Hippocampal formation (tissue), 2 donors: Measurements from ENCODE around the gene GALNT18.

Experiments
- DNase-seq, 2 donors: peaks; one replicate each; lab custom pipeline; 2025; lab: John Stamatoyannopoulos, UW

Gene GALNT18

DNA sequence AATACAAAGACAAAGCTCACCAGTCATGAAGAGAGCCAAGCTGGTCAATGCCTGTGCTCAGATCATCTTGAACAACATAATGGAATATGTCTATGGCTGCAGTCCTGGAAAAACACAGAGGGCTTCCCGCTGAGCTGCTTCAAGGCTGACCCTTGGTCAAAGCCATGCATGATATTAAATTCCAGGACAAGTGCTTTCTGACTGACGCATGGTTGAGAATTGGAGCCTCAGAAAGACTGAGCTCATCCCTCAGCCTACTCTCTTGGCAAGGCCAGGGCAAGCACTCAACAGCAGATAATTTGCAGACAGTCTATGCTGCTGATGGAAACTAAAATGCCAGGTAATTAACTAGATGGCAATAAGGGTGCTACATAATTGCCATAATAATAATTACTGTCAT, 89.2 kb downstream of the GALNT18 start:
- no peak for DNase-seq

DNA sequence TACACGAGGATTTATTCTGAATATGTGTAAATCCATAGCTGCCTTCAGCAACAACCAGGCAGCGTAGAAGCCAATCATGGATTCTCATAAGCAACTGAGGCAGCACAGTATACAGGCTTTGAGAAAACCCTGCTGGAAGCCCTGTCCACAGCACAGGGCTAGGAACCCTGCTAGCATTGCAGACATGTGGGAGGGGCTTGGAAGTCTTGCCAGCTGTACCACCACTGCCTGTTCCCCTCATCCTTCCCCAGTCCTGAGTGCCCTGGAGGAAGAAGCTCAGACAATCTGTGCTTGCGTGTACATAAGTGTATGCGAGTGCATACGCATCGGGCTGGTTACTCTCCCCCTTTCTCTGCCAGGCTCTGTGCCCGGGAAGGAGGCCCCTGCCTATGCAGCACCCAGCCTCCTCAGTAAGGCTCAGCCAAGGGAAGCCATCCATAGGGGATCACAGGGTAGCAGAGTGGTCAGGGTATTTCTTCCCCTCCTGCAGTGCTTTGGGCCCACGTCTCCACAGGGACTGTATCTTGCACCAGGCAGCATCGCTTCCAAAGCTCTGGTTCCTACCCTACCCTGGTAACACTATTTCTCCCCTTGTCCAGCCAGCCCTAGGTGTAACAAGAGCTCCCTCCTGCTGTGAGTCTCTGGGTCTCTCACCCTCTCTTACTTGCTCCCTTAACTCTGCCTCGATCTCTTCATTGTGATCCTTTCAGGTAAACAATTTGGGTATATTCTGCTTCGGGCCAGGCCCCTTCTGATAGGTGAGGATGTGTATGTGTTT, 90.5 kb downstream of the GALNT18 start:
- no peak for DNase-seq

DNA sequence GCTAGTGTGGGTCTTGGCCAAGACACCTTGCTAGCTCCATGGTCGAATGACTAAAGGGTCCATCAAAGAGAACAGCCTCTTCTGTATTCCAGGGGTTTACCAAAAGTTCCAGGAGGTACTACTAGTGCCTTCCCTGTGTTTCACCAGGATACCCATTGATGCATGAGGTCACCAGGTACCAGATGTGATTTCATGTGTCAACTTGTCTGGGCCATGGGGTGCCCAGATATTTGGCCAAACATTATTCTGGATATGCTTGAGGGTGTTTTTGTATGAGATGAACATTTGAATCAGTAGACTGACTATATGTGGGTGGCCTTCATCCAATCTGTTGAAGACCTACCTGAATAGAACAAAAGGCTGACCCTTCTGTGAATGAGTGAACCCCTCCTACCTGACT, 92.8 kb downstream of the GALNT18 start:
- DNase-seq: no peak

DNA sequence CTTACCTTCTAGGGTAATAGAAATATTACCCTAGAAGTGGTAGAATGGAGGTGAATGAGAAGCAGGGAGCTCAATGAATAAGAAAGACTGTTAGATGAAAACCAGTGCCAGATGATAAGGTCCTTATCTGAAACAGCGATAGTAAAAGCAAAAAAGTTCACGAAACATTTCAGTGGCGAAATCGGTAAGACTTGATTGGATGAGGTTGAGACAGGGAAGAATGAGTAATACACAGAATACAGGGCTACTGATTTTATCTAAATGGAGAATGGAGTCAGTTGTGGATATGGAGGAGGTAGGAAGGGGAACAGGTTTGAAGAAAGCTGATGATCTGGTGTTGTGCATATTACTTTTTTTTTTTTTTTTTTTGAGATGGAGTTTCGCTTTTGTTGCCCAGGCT, 96.5 kb downstream of the GALNT18 start:
- DNase-seq: no peak

DNA sequence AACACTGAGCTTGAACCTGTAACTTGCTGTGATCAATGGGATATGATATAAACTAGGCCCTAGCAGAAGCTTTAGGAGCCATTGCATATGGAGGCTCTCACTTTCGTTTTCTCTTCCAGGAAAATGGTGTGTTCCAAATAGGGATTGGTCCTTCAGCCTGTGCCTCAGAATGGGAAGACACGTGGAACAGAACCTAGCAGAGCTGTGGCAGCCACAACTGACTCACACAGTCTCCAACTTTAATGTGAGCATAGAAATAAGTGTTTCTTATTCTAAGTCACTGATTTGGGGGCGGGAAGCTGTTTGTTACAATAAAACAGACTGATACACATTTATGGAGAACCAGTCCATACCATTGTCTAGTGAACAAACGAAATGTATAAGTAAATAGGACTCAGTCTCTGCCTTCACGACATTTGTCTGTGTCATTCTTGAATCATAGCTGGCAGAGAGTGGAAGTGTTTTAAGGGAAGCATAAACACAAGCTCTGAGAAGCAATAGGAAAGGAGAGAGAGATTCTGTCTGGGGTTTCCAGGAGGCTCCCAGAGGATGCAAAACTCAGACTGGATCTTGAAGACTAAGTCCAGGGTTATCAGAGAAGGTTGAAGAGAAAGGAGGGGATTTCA, 97.3 kb downstream of the GALNT18 start:
- DNase-seq: no peak

DNA sequence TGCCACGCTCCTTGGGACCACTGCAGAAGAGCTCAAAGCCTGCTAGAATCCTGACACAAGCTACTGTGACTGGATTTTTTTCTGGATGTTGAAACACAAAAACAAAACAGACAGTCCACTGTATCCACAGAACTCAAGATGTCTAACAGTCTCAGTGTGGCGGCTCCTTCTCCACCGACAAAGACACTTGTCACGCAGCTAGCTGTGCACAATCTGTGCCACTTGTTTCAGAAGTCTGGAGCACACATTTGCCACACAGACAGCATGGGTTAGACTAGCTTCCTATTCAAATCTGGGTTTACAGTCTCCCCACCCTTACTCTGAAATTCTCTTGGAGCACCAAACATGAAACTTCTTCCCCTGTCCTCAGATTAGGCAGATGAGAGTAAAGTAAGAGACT, 99.2 kb downstream of the GALNT18 start:
- no peak for DNase-seq

DNA sequence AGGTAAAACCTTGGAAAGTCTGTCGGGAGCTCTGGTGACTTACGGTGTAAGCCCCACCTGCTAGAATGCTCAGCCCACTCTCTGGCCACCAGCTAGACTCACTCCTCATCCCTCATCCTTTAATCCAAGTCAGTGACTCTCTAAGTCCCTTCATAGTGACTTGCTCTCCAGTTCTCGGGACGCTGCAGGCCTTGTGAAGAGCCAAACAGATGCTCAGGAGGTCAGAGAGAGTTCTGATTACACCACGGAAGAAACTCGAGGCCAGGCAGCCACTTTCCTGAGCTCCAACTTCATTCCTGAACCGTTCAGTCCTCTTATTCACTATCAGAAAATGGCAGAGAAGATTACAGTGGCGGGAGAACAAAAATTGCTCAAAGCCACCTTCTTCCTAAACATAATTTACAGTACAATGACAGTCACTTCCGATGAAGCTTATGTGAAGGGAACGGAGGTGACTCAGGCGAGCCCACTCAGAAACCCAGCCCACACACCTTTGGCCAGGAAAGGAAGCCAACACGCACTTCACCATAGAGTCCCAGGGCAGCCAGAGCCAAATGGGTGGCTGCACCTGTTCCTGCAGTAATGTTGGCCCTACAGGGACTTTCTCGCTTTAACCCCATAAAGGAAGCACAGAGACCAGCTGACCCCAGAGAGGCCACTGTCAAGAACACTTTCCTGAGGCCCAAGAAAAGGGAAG, 100.4 kb downstream of the GALNT18 start:
- no peak for DNase-seq

DNA sequence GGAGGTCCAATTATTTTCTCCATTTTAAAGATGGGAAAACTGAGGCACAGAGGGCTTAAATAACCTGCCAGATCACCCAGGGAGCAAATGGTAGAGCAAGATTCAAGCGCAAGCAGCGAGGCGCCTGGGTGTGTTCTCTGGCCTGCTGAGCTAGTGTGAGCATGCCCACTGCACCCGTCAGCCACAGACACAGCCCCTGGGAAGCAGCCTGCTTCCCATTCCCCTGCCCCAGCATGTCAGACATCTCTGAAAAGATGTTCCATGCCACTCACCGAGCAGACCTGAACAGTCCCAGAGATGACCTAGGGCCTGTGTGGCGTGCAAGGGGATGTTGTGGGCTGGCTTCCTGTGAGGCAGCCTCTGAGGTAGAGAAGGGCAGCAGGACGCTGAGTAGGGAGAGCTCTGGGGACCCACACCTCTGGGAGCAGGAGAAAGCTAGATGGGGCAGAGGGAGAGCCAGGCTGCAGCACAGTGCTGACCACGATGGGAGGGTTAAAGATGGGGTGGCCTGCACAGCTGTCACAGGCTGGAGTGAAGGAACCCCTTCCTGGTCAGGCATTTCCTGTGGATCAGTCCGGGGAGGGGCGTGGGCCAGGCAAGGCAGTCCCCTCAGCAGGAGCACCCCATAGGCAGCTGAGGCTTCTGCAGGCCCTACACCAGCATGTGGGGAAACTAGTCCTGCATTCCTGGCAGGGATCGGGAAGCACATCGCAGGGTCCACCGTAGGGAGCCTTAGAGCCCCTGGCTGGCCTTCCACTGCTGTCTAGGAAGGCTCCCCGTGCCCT, 101.4 kb downstream of the GALNT18 start:
- DNase-seq: no peak

DNA sequence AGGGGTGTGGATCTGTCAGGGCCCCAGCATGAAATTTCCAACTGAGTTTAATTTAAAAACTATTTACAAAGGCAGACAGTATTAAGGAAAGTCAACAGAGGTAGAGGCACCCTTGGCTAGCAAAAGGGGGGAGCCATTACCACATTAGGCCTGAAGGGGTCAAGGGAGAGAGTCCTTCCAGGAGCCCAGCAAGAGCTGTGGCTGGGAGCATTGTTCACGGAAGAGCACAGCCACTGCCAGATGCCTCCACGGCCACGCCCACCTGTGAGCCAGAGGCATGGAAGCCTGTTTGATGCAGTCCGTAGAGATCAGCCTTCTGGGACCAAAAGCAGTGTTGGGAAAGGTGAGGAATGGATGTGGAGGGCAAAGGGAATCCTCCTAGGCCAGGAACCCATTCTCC, 102.6 kb downstream of the GALNT18 start:
- DNase-seq: no peak

DNA sequence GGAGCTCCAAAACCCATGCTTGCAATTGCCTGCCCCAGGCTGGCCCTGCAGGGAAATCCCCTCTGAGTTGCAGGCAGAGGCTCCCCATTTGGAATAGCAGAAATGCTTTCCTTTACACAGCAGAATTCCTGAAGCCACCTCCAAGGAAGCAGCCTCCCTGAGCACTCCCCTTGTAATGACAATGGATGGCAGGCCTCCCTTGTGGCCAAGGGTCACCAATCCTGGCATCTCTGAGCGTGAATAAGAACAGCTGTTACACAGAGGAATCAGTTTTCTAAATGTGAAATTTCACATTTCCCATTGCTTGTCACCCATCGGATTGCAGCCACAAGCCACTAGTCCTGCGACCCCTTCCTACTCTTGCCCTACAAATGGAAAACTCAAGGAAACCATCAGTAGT, 107.6 kb downstream of the GALNT18 start:
- no peak for DNase-seq

DNA sequence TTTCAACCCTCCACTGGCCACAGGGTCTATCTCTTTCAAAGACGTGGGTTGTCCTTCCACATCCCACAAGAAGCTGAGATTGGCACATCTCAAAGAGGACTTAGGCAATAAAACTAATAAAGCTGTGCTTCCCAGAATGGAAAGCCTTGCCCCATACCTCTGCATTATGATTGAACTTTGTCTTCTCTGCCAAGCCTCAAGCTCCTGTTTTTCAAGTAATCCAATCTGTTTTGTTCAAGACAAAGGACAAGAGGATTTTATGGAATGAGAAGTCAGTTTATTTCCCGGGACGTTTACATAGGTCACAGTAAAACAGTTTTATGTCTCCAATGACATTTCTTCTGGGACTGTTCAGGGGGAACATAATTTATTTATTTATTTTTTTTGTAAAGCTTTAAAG, 108.4 kb downstream of the GALNT18 start:
- DNase-seq: no peak

DNA sequence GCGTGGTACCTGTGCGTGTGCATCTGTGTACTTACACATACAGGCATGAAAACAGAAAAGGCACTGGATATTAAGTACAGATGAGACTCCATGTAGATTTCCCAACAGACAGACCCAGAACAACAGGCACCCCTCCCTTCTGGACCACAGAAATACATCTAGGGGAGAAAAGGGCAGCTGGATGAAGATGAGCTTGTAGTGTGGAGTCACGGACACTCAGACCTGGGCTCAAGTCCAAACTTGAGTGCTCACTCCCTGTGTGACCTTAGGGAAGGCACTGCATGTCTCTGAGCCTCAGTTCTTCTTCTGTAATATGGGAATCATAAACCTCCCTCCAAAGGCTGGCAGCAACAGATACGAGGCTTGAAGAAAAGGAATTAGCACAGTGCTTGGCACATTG, 108.9 kb downstream of the GALNT18 start:
- no peak for DNase-seq

DNA sequence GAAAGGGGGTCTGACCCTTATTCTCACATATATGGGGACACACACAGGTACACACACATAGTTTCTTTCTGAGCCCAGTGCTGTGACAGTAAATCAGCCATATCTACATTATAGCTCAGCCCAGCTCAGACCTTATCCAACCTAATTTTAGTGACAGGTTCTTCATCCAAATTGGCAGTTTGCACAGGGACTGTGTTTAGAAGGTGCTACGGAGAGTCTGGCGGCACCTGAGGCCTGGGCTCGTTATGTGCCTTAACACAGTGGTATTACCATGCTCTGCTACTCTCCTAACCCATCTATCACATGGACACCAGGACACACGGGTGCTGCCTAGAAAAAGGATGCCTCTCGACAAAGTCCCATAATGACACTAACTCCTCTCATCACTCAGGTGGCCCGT, 109.3 kb downstream of the GALNT18 start:
- DNase-seq: no peak

DNA sequence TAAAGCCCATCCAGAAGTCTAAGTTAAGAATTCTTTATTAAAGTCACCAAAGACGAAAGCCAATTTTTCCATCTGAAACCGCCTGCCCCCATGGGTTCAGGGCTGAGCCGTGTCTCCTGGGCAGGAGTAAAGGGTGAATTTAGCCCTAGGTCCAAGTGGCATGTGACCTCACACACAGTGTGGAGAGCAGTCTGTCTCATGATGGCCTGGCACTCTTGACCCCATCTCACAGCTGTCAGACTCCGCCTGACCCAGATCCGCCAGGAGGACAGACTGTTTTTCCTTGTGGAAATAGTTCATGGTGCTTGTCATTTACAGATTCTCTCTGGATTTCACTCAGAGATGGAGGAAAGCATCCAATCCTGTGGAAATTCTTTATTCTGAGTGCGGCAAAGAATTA, 109.7 kb downstream of the GALNT18 start:
- no peak for DNase-seq

DNA sequence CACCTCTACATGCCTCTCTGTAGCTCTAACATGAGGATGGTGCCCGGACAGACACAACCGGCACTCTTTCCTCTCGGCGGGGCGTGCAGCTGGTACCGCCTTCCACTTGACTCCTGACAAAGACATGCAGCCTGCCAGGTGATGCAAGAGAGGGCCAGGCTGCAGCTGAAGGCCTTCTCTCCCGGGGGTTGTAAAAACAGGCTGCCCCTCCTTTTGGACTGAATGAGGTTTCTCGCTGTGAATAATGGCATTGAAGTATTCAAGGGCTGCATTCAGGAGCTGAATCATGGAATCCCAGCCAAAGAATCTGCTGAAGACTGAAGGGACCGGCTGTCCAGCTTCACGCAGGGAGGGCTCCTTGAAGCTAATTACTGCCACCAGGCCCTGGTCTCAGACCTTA, 110.9 kb downstream of the GALNT18 start:
- DNase-seq: peak; percentile 71

DNA sequence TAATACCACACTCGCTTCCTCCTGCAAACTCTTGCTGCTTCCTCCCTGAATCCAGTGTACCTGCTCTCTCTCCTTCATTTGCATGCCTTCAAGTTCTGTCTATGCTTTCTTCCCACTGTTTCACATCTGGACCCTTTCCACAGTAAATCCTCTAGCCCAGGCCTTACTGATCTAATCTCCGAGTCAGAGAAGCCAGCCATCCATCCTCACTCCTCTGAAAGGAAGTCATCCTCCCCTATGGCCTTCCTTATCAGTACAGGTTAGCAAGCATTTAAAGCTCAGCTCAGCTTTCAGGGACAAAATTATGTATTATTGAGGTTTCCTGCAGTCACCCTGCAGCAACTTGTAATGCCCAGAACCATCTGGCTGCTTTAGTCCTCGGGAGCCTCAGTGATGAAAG, 116.1 kb downstream of the GALNT18 start:
- no peak for DNase-seq

DNA sequence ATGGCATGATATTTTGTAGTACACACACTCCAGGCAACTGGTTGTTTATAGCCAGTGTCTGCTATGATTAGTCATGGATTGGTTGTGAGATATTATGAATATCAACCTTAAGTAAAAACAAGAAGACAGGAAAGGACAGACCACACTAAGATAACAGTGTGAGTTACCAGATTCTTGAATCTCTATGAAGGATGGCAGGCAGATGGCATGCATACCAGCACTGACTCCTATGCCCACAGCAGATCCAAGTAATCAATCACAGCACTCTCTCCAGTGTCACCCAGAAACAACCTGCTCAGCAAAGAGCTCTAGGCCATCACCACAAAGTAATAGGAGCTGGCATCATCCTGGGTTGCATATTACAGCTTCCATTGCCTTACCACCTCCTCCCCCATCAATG, 116.6 kb downstream of the GALNT18 start:
- DNase-seq: no peak

DNA sequence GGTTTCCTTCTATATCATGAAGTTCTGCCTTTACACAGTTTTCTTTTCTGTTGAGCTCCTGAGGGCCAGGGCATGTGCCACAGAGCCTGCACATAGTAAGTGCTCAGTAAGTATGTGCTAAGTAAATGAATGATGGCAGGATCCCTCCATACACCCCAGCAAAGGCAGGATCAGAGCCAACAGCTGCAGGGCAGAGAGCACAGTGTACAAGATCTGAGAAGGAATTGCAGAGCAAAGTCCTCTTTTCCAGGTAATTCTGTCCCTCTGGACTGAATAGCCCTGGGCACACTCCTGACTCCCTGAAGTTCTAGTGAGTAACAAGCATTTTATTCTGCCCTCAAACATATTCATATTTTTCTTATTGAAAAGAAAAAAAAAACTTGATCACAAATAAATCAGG, 117.7 kb downstream of the GALNT18 start:
- no peak for DNase-seq

DNA sequence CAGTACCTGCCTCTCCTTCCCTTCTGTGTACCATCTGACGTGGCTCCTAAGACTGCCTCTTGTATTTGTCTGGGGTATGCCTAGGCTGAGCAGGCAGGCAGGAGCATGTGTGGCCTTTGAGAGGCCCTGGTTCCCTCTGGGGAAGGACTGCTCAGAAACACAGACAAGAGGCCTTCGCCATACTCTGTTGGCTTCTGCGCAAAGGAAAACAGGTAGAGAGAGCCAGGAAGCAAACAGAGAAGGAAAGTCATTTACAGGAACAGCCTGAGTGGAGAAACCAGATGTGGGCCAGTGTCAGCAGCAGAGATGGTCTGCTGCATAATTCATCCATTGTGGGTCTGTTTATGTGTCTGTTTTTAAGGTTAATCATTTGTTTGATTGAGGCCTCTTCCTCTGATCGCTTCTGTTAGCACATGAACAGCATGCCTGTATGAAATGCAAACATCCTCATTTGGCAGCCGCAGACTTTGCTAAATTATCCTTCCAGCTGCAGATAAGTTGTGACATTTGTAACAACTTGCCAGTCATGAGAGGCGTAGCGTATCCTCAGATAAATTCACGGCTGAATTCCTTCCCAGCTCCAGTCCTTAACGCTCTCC, 119.4 kb downstream of the GALNT18 start:
- DNase-seq: no peak

DNA sequence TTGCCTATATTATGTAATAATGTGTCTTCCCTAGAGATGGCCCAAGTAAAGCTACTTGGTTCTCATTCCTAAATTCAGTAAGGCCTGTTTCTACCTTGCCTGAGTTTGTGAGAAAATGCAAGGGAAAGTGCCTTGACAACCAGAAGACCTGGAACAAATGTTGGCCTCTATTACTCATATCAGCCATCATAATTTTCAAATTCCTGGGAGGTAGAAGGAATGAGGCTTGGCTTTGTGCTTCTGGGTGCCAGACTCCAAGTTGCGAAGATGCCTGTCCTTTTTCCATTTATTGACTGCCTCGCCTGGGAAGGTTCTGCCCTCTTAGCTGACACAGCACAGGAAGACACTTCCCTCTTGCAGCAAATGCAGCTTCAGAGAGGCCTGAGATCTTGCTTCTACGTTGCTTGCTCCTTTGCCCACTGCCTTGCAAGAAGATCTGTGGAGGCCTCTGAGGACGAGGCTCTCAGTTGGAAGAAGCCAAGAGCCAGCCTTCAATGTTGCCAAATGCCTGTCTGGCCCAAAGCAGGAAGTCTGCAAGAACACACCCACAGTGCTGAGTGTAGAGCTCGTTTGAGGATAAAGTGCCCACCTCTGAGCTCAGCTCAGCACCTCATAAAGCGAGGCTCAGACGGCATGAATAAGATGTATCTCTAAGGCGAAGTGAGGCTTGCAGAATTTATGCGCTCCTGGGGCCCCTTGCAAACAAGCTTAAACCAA, 120.1 kb downstream of the GALNT18 start:
- no peak for DNase-seq

DNA sequence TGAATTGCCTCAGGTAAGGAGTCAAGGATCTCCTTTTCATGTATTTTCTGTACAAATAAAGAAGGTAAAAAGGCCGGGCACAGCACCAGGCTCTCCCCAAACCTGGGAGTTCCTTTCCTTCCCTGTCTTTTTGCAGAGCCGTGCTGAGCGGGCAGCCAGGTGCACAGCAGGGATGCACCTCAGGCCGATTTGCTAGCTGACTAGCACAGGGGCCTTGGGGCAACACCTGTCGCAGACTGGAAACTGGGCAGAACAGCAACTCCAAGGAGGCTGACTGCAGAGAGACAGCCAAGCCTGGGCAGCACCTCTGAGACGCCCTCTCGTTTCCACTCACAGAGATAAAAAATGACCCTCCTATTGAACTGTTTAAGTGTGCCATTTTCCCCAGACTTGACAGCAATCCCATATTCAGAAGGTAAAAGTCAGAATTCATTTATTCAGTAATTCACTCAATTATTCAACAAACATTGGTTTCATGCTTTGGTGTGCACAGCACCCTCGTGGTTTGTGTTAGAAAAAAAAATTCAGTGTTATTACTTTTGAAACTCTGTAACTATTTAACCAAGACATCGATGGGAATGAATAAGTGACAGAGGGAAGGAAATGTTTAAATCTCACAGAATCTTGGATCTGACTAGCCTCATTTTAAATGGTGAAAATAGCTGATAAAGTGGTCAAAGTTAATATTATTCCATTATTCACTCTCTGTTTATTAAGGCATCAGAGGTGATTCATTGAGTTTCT, 120.9 kb downstream of the GALNT18 start:
- no peak for DNase-seq
